Measurements from ENCODE around the gene MBNL2. TPM values are rescaled to one million over a fixed set of nuclear protein-coding genes. Genes with fewer than 3 reads are reported as not detected.

The MBNL2 gene
- total and polyA plus RNA-seq, 2 of the 13 experiments (the other 11 are each of a cell fraction or from before 2014, with no cell fraction given) = 30.8 to 59.0 TPM

DNA sequence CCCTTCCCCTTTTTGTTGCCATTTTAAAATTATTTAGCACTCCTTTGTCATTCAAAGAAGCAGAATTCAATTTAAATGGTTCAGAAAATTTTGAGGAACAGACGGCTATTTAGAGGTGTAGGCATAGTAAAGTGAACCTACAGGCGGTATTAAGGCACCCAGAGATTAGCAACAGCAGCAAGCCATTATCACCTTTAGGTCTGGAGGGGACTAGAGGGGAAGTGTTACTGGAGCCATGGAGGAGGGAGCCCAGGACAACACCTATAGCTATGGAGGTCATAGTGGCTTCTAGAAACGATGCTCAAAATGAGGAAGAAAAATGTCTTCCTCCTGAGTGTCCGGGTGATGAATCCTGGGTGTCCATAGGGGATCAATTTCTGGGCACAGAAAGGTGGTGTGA is 25.8 kb upstream of the MBNL2 start:
- POLR2A ChIA-PET = no interaction called here
- WGBS (ENCODE audit: low lambda C conversion rate) = 18% methylated on average over 4 of the region's 4 CpGs

DNA sequence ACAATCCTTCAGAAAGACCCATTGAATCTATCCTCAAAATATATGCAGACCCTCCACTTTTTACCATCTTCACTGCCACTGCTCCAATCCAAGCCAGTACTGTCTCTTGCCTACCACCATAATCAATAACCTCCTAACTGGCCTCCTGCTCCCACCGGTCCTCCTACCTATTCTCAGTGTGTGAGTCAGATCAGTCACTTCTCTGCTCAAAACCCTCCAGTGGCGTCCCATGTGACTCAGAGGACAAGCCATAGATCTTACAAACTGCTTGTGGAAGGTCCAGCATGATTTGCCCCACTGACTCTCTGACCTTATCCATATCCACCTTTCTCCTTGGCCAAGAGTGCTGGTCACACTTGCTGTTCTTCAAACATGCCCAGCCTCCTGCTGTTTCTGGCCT is 23.4 kb upstream of the MBNL2 start:
- no peak overlapping the region for H3K9ac ChIP-seq (ENCODE audit: insufficient read depth, low read depth, low read length)
- no peak overlapping the region for H3K27ac ChIP-seq (ENCODE audit: extremely low read length, insufficient read depth, low read length)
- DNase-seq (ENCODE audit: low spot score) (no peak), FAIRE-seq (no peak), ATAC-seq (no peak)
- CTCF ChIA-PET (ENCODE audit: low intra/inter-chr PET ratio, low total read pairs) = no interaction called here
- no peak overlapping the region for H3K4me2 ChIP-seq (ENCODE audit: low read depth, low read length)
- intact Hi-C loops (cut with micrococcal nuclease; ENCODE audit: unreplicated experiment) (no loop called here), in situ Hi-C loops (cut with HindIII; ENCODE audit: extremely low pct_ligation_motif_present, low pct_unique_long_range_greater_than_20kb) (no loop called here)
- H3K4me1 ChIP-seq (ENCODE audit: insufficient read depth, low read length) = peaks cover 6% of the 10 kb centered on the region; the same call in 1 of the 2 replicates
- H4K20me1 ChIP-seq (ENCODE audit: insufficient read depth, low read length) = no peaks in the 10 kb centered on the region
- POLR2A ChIA-PET = no interaction called here
- WGBS (ENCODE audit: low lambda C conversion rate) = 31% methylated on average over 2 of the region's 2 CpGs
- H3K9me3 ChIP-seq (ENCODE audit: low read length) = no peaks in the 10 kb centered on the region
- no TSS peak for BruUV-seq (replicated peaks)
- H3K27me3 ChIP-seq (ENCODE audit: control insufficient read depth in 1 of 2, insufficient read depth in 2 of 2, low read length in 2 of 2) = peaks cover 0 to 12% of the 10 kb centered on the region in 2 experiments; a peak in 3 of 5 replicates
- no peak overlapping the region for H3K4me3 ChIP-seq (replicated peaks in 1 of 3; ENCODE audit: insufficient read depth in 1 of 3, low read depth in 2 of 3, low read length in 3 of 3)
- H3K36me3 ChIP-seq (replicated peaks in 1 of 2; ENCODE audit: control insufficient read depth in 1 of 2, insufficient read depth in 2 of 2, low read length in 2 of 2) = no peaks in the 10 kb centered on the region
- H3K79me2 ChIP-seq (ENCODE audit: insufficient read depth, low read length) = no peaks in the 10 kb centered on the region
- H2AFZ ChIP-seq (ENCODE audit: low read length) = no peak overlapping the region
- TF ChIP-seq ZNF232 (CRISPR knock-in tag; IDR thresholded peaks at IDR 0.05; ENCODE audit: borderline replicate concordance) = no peak
- no peak for TF ChIP-seq ZNF776 (CRISPR knock-in tag; IDR thresholded peaks at IDR 0.05)
- no peak for TF ChIP-seq CHD4 (IDR thresholded peaks at IDR 0.05; ENCODE audit: borderline replicate concordance, low read length)
- no peak for TF ChIP-seq ZNF660 (CRISPR knock-in tag; IDR thresholded peaks at IDR 0.05; ENCODE audit: borderline replicate concordance, low read depth)
- TF ChIP-seq, protein P1, sequence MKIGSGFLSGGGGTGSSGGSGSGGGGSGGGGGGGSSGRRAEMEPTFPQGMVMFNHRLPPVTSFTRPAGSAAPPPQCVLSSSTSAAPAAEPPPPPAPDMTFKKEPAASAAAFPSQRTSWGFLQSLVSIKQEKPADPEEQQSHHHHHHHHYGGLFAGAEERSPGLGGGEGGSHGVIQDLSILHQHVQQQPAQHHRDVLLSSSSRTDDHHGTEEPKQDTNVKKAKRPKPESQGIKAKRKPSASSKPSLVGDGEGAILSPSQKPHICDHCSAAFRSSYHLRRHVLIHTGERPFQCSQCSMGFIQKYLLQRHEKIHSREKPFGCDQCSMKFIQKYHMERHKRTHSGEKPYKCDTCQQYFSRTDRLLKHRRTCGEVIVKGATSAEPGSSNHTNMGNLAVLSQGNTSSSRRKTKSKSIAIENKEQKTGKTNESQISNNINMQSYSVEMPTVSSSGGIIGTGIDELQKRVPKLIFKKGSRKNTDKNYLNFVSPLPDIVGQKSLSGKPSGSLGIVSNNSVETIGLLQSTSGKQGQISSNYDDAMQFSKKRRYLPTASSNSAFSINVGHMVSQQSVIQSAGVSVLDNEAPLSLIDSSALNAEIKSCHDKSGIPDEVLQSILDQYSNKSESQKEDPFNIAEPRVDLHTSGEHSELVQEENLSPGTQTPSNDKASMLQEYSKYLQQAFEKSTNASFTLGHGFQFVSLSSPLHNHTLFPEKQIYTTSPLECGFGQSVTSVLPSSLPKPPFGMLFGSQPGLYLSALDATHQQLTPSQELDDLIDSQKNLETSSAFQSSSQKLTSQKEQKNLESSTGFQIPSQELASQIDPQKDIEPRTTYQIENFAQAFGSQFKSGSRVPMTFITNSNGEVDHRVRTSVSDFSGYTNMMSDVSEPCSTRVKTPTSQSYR (CRISPR knock-in tag; IDR thresholded peaks at IDR 0.05; ENCODE audit: borderline replicate concordance) = no peak
- TF ChIP-seq, protein P2, sequence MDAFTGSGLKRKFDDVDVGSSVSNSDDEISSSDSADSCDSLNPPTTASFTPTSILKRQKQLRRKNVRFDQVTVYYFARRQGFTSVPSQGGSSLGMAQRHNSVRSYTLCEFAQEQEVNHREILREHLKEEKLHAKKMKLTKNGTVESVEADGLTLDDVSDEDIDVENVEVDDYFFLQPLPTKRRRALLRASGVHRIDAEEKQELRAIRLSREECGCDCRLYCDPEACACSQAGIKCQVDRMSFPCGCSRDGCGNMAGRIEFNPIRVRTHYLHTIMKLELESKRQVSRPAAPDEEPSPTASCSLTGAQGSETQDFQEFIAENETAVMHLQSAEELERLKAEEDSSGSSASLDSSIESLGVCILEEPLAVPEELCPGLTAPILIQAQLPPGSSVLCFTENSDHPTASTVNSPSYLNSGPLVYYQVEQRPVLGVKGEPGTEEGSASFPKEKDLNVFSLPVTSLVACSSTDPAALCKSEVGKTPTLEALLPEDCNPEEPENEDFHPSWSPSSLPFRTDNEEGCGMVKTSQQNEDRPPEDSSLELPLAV (CRISPR knock-in tag; conservative IDR thresholded peaks at IDR 0.05; ENCODE audit: low read depth) = no peak
- TF ChIP-seq HNRNPLL (IDR thresholded peaks at IDR 0.05; ENCODE audit: low read depth, low read length, poor library complexity, severe bottlenecking) = no peak
- TF ChIP-seq ZFP82 (CRISPR knock-in tag; IDR thresholded peaks at IDR 0.05; ENCODE audit: borderline replicate concordance) = no peak
- no peak for TF ChIP-seq MIER3 (CRISPR knock-in tag; IDR thresholded peaks at IDR 0.05; ENCODE audit: borderline replicate concordance)
- no peak for TF ChIP-seq ZNF605 (CRISPR knock-in tag; IDR thresholded peaks at IDR 0.05)
- no peak for TF ChIP-seq SIN3B (IDR thresholded peaks at IDR 0.05; ENCODE audit: low read length)
- TF ChIP-seq MBD4 (IDR thresholded peaks at IDR 0.05; ENCODE audit: borderline replicate concordance, low read length) = no peak
- no peak for TF ChIP-seq RBM22 (optimal IDR thresholded peaks at IDR 0.05; ENCODE audit: low read length)
- no peak for TF ChIP-seq ZNF143 (CRISPR knock-in tag; IDR thresholded peaks at IDR 0.05)

More for the DNA sequence above, 25.8 kb upstream of the MBNL2 start:
- intact Hi-C loops (cut with micrococcal nuclease; ENCODE audit: unreplicated experiment) = no loop called here
- no peak overlapping the region for H3K9ac ChIP-seq (ENCODE audit: insufficient read depth, low read depth, low read length)
- no TSS peak for BruUV-seq (replicated peaks)
- FAIRE-seq (no peak), ATAC-seq (no peak), DNase-seq (ENCODE audit: low spot score) (no peak)
- H3K27me3 ChIP-seq (ENCODE audit: control insufficient read depth in 1 of 2, insufficient read depth in 2 of 2, low read length in 2 of 2) = peaks cover 0 to 12% of the 10 kb centered on the region in 2 experiments; a peak in 3 of 5 replicates
- H3K9me3 ChIP-seq (ENCODE audit: low read length) = no peaks in the 10 kb centered on the region
- CTCF ChIA-PET (ENCODE audit: low intra/inter-chr PET ratio, low total read pairs) = no interaction called here
- no peak overlapping the region for H3K4me3 ChIP-seq (replicated peaks in 1 of 3; ENCODE audit: insufficient read depth in 1 of 3, low read depth in 2 of 3, low read length in 3 of 3)
- no peaks in the 10 kb centered on the region for H3K79me2 ChIP-seq (ENCODE audit: insufficient read depth, low read length)
- no peaks in the 10 kb centered on the region for H3K36me3 ChIP-seq (replicated peaks in 1 of 2; ENCODE audit: control insufficient read depth in 1 of 2, insufficient read depth in 2 of 2, low read length in 2 of 2)
- no peak overlapping the region for H3K4me2 ChIP-seq (ENCODE audit: low read depth, low read length)
- in situ Hi-C loops (cut with HindIII; ENCODE audit: extremely low pct_ligation_motif_present, low pct_unique_long_range_greater_than_20kb) = no loop called here
- H4K20me1 ChIP-seq (ENCODE audit: insufficient read depth, low read length) = no peaks in the 10 kb centered on the region
- TF ChIP-seq SMAD3 (CRISPR knock-in tag; IDR thresholded peaks at IDR 0.05) = no peak
- TF ChIP-seq XRCC5 (optimal IDR thresholded peaks at IDR 0.05; ENCODE audit: low read length) = no peak
- TF ChIP-seq ZNF343 (CRISPR knock-in tag; IDR thresholded peaks at IDR 0.05) = no peak
- TF ChIP-seq ZNF256 (CRISPR knock-in tag; conservative IDR thresholded peaks at IDR 0.05) = no peak
- no peak for TF ChIP-seq MBNL3 (CRISPR knock-in tag; conservative IDR thresholded peaks at IDR 0.05)
- TF ChIP-seq TEAD3 (CRISPR knock-in tag; optimal IDR thresholded peaks at IDR 0.05; ENCODE audit: borderline replicate concordance) = no peak
- H3K27ac ChIP-seq (ENCODE audit: extremely low read length, insufficient read depth, low read length) = no peak overlapping the region
- H3K4me1 ChIP-seq (ENCODE audit: insufficient read depth, low read length) = peaks cover 6% of the 10 kb centered on the region; the same call in 1 of the 2 replicates
- H2AFZ ChIP-seq (ENCODE audit: low read length) = no peak overlapping the region
